GM19238 (cell line): ENCODE data around the gene ME3.
"Not testable (repeated sequence)": the region's sequence is repeated elsewhere in the genome, so short reads cannot be mapped to it uniquely, and the experiment has no call there.

Experiments
- DNase-seq: peaks from one replicate; pipeline ENCODE4 v3.0.0; 2011; ENCODE audit warnings: low spot score; ENCODE audit not compliant: insufficient read length

The ME3 gene

DNA sequence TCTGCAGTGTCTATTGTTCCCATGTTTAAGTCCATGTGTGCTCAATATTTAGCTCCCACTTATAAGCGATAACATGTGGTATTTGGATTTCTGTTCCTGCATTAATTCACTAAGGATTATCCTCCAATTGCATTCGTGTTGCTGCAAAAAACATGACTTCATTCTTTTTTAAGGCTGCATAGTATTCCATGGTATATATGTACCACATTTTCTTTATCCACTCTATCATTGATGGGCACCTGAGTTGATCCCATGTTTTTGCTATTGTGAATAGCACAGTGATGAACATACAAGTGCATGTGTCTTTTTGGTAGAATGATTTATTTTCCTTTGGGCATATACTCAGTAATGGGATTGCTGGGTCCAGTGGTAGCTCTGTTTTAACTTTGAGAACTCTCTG lies 109.6 kb downstream of the ME3 start:
- not testable (repeated sequence) for DNase-seq

DNA sequence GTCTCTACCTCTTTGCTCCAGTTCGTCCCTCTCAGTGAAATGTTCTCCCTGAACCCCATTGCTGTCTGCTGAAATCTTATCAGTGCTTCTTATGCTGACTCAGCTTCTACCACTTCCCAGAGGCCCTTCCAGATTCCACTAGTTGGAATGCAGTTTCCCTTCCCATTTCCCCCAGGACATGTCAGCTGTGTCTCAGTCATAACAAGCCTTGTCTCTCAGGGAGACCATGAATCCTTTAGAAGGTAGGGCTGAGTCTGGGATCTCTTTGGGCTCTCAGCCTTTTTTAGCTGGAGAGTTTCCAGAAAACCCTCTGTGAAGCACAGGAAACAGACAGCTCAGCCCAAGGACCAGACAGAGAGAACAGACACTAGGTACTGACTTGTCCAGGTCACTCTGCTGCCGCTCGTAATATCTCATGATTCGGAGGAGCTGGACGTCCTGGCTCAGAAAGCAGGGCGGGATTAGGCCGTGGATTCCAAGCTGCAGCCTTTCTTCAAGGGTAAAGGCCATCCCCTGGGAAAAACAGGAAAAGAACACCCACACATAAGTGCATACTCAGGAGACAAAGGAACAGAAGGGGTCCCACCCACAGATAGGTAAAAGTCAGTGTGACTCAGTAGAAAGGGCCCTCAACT lies 113.0 kb downstream of the ME3 start:
- DNase-seq, result no peak

DNA sequence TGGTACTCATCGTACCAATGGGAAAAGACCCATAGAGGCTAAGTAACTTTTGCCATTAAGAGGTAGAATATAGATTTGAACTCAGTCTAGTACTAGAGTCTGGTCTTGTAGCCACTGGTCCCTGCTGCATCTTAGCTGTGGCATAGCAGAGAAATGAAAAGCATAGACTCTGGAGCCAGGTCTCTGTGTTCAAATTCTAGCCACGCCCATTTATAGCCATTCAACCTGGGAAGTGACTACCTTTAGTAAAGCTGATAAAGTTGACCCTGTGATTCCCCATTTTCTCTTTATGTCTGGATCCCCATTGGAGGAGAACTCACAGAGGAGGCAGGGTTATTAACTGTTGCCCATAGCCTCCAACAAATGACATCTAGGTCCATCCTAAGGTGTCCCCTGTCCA lies 113.6 kb downstream of the ME3 start:
- DNase-seq, result no peak

DNA sequence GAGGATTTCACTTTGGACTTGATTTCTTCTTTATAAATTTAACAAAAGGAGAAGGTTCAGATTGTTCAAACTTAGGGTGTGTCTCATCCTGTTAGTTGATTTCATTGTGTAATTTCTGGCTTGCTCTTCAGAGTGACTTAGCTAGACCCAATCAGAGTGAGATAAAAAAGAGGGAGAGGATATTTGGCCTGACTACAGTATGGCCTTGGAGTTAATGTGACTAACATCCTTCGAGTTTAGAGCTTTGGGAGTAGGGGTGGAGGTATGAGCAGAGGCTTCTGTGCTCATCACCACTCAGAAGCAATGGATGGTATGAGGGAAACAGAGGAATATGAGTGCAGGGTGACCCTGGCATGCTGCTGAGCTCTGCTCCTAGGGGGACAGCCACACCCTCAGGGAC lies 114.2 kb downstream of the ME3 start:
- DNase-seq, result no peak

DNA sequence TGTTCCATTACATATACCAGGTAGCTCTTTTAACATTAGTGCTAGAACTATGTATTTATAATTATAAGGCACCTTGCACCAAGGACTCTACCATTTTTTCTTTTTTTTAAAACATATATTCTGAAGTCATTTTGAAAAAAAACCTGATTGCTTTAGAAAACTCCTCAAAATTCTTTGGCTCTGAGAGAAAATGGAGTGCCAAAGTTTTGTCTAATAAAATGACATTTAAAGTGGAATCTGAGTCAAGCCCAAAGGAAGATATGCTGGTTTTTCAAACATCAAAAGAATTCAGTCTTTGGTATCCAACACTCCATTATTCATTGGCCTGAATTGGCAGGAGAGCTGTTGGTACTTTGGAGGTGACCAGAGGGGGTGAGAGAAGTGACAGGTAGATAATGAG lies 116.5 kb downstream of the ME3 start:
- no peak for DNase-seq

DNA sequence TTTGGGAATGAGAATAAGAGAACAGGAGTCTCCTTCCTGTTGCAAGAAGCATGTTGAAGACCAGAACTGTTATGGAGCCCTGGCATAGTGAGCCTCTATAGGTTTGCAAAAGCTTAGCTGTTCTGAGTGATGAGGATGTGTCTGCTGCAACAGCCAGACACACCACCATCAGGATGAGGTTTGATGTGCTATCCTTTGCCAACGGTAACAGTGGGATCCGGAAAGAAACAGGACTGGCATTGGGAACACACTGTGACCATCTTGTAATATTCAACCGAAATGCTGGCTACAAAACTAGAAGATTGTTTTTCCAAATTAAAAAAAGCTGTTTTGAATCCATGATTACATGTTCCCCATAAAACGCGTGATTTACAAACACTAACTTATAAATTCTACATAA lies 117.0 kb downstream of the ME3 start:
- no peak for DNase-seq

DNA sequence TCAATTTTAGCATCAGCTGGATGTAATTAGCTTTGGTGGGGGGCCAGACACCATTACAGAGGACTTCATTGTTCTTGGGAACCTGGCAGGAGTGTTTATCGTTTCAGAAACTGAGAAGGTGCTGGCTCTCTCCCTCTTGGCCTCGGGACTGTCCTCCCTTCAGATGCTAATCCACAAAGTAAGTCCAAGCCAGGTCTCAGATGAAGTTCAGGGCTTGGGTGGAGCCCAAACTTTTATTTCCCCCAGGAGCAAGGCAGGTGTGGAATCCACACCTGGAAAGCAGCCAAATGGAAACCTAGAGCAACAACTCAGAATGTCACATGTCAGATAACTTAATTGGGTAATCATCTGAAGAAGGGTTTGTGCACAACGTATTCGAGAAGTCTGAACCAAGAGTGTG lies 119.2 kb downstream of the ME3 start:
- DNase-seq, result no peak

DNA sequence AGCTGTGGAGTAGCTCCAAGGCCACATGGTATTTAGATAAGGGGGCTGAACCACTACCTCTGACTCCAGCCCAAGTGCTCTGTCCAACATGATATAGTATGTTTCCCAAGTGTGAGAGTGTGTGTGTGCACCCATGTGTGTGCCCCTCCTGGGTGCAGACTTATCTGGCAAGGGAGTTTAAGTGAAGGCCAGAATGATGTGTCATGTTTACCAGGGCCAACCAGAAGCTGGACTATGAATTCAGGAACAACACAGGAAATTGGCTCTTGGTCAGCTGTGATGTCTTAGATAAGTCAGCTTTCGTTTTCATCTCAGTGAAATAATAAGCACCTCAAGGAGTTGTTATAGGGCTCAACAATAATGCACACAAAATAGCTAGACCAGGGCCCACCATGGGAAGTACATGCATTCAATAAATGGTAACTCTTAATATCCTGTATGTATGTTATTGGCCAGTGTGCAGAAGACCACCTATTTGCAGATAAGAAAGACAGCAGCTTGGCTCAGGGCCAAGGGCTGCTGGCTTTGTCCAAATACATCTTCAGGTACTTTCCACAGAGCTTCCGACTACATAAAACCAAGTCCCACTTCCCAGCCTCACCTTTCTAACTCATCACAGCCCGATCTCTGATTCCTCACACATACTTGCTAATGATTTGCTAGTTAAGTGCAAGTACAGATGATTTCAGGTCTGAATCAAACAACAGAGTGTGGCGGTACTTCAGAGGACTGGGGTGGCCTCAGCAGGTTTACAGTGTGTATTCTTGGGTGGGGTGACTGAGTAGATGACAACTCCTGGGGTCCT lies 120.9 kb downstream of the ME3 start:
- no peak for DNase-seq

DNA sequence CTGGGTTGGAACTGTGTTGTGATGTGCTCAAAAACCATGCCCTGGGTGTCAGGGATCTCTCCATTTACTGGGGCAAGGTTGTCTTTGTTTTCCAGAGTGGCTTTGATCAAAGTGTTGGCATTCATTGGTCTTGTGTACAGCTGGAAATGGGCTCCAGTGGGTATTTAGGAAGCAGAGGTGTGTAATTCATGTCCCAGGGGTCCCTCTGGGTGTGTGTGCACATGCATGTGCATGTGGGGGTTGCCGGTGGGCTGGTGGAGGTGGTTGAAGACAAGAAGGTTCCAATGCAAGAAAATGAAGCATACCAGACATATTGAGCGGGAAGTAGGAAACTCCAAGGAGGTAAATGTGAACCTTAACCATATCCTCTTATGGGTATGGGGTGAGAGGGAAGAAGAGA lies 121.7 kb downstream of the ME3 start:
- no peak for DNase-seq

DNA sequence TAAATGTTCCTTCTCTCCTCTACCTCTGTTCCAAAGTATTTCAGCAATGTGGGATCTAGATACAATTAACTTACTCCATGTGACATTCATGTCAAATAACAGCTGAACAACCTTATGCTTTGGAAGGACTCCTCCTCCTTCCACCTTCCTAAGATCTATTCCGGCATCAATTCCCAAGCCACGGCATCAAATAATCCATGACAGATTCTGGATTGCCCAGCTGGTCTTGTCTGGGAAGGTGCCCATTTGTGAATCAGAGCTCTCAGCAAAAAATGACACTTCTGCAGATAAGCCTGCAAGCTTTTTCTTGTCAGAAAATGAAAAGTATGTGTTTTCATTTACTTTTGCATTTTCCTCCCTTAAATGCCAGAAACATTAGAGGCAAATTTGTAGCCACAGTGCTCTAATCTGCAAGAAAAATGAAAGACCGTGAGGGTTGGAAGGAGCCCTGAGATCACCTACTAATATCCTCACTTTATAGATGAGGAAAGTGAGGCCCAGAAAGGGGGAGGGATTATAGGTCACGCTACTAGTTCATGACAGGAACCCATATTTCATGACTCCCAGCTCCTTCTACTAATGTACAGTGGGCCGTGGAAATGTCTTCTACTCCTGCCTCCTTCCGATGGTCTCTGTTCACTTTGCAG lies 124.0 kb downstream of the ME3 start:
- no peak for DNase-seq

DNA sequence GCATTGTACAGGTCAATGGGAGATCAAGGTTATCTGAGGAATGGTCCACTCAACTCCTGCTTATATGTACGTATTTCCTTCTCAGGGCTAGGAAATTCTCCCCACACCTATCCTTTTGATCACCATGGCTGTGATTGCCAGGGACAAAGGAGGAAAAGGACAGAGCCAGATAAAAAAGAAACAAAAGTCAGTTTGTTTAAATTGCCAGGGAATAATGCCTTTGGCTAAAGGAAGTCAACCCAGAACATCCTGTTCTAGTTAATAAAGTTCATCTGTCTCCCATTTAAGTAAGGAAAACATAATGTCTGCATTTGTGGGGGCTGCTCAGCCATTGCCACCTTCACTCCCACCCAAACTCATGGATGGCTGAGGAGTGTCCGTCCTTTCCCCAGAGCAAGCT lies 124.7 kb downstream of the ME3 start:
- no peak for DNase-seq

DNA sequence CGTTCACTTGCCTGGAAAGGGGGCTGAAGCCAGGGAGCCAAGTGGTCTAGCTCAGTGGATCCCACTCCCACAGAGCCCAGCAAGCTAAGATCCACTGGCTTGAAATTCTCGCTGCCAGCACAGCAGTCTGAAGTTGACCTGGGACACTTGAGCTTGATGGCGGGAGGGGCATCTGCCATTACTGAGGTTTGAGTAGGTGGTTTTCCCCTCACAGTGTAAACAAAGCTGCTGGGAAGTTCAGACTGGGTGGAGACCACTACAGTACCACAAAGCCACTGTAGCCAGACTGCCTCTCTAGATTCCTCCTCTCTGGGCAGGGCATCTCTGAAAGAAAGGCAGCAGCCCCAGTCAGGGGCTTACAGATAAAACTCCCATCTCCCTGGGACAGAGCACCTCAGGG lies 131.1 kb downstream of the ME3 start:
- DNase-seq, result not testable (repeated sequence)

DNA sequence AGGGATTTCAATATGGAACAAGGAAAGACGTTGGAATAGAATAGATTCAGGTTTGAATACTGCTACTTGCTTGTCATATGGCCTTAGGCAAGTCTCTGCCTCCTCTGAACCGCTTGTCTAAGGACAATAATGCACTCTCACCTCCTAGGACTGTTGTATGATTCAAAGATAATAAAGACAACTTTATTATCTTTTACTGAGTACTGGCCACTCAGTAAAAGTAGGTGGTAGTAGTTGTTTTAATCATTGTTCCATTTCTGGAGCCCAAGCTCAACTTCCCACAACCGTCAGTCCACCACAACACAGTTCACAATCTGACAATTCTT lies 134.2 kb downstream of the ME3 start:
- no peak for DNase-seq

DNA sequence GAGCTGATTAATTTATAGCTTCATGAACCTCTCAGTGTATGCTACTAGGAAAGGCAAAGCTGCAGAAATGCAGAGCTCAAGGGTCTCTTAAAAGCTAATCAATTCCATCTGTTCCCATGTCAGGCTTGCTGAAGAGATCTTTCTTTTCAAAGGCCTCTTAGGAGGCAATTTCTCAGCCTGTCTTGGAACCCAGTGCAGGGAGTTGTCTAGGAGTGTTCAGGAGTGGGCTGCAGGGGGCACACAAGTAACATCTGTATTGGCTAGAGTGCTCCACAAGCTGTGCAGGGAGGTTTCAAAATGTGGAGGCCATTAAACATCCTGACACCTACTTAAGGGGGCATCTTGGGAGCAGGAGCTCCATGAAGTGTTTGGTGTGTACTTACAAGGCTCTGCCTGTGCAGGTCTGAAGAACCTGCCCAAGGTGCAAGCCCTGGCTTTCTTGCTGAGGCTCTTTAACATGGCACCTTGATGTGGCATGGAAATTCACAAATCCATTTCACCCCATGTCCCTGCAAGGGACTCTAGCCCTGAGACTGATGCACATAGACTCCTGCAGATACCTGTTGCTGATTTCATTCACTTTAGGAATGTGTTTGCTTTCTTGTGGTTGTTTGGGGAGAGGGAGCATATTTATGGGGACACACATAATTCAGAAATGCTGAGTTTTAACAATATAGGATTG lies 134.7 kb downstream of the ME3 start:
- DNase-seq, result no peak

DNA sequence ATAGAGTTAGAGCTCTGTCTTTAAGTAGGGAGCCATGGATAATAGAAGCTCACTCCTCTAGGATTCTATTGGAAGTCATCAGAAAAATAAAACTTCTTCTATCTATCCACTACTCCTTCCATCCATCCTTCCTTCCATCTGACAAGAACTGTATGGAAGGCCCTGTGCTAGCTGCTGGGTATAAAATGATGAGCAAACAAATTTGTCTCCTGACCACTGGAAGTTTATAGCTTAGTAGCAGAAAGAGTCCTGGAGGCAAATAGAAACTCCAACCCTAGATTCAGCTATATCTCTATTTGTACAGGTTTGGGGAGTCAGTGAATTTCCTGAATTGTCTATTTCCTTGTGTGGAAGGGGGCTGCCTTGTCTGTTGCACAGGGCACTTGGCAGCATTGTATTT lies 136.6 kb downstream of the ME3 start:
- no peak for DNase-seq

DNA sequence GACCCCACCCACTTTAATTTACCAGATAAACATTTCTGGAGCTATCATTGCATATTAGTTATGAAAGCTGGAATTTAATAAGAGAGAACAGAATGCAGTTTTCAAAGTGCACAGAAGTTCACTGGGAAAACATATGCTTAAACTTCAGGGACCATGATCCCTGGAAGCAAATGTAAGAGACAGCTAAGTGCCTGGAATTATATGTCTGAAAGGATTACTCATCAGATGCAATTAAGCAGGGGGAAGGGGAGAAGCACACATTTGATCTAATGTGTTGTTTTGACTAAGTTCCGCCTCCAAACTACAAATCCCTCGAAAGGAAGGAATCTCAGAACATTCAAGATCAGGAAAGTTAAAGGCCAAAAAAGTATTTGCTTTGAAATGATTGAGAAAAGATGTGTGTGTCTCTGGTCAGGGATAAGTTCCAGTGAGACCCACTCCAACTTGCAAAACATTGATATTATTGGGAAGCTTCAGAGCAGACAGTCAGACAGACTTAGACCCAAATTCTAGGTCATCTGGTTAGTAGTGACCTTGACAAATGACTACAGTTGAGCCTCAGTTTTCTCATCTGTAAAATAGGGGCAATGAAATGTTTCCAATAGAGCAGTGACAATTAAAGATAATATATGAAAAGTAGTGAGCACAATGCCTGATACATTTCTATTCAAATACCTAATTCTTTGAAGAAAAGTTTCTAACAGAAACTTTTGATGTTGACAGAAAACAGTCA lies 147.6 kb downstream of the ME3 start:
- no peak for DNase-seq

DNA sequence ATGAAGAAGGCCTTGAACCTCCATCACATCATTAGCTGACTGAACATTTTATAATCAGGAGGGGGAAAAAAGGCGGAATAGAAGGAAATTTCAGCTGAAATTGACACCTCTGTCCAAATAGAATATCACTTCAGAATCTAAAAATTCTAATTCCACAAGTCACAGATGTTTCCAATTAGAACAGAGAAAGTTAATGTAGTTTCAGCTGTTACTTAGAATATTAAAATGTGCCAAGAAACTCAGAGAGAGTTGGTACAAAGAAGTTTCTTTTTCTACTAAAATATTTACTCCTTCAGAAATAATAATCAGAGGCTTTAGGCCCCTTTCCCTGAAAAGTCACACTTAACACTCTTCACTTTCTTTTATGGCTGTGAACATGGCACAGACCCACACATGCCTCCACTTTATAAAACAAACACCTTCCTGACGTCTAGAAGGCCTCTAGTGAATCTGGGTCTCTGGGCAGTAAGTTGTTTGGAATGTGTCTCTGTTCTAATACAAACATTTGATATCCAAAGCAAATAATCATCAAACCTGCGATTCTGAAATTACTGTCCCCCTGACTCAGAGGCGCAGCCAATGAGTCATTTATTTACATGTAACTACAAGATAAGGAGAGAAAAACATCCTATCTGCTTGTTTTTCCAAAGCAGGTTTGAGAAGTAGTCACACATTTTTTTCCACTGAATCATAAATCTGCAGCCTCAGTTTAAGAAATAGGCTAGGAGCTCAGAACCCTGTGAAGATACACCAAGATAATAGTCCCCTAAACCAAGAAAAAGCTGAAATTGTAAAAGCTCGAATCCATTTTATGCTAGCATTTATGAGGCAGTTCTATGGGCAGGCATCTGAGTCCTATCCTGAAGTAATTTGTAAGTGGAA lies 148.4 kb downstream of the ME3 start:
- DNase-seq, result no peak

DNA sequence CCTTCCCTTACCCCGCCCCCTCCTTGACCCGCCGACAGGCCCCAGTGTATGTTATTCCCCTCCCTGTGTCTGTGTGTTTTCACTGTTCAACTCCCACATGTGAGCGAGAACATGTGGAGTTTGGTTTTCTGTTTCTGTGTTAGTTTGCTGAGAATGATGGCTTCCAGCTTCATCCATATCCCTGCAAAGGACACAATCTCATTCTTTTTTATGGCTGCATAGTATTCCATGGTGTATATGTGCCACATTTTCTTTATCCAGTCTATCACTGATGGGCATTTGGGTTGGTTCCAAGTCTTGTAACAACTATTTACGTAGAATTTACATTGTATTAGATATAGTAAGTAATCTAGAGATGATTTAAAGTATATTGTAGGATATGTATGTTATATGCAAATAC lies 149.9 kb downstream of the ME3 start:
- DNase-seq, result not testable (repeated sequence)

DNA sequence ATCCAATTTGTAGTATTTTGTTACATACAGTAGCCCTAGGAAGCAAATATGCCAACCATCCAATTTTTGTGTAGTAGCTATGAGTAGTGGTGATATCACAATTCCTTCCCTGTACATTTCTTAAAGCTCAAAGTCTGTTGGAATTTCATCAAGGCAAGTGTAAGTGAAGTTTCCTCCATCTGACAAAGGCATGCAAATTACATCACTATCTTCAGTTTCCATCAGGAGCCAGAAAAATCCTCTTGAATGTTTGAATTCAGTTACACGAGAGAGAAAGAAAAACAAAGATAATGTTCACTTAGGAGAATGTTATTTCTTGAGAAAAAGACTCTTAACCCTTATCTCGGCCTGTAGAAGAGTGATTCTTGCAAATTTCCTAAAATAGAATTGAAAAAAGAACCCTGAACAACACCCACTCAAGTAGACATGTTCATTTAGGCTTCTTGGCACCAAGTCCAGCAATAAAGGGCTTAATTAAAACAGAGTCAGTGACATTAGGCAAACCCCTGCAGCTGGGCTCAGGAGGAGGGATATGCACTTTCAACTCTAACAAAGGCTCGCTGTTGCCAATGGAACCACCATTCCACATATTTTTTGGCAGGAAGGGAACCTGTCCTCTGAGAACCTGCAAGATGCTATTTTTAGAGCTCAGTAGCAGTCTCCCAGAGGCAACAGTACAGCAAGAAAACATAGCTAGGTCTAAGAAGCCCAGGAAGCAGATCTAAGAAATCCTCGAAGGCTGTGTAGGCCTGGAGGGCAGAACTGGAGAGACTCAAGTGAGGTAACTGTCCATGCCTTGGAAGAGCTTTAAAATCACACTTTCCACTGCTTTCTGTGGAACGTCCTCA lies 153.1 kb downstream of the ME3 start:
- DNase-seq, result no peak

DNA sequence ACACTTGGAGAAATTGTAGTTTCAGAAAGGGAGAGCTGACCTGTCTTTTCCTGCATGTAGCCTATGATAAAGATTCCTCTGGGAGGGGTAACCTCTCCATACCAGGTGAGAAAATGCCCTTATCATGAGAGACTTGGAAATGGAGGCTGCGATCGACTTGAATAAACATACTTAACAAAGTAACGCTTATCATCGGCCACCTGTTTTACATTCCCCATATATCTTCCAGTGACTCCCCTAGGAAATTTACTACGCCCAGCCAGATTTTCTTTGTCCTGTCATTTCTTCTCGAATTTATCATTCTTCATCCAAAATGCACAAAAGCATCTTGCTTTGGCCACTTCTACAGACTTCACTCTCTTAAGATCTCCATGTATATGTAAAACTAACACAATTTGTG lies 154.2 kb downstream of the ME3 start:
- no peak for DNase-seq
